Measurements from ENCODE around the gene TIGD3.

TIGD3 gene

GRCh38 chr11:65390099-65390941 is 35.8 kb downstream of the TIGD3 start:
- DNase-seq, result no peak

- DNase-seq, result peak; percentile 45
These were observed 36.4 kb downstream of the TIGD3 start for GRCh38 chr11:65390996-65391395.

GRCh38 chr11:65392186-65392829 is 37.8 kb downstream of the TIGD3 start:
- no peak for DNase-seq

GRCh38 chr11:65392899-65393298 is 38.3 kb downstream of the TIGD3 start:
- DNase-seq, result no peak

- no peak for DNase-seq
These were observed 39.0 kb downstream of the TIGD3 start for GRCh38 chr11:65393513-65394079.

- DNase-seq, result no peak
These were observed 39.6 kb downstream of the TIGD3 start for GRCh38 chr11:65394125-65394536.

GRCh38 chr11:65395961-65396530 is 41.5 kb downstream of the TIGD3 start:
- no peak for DNase-seq

- DNase-seq, result no peak
These were observed 42.5 kb downstream of the TIGD3 start for GRCh38 chr11:65396769-65397745.

- no peak for DNase-seq
These were observed 43.9 kb downstream of the TIGD3 start for GRCh38 chr11:65398362-65398910.

- no peak for DNase-seq
These were observed 44.7 kb downstream of the TIGD3 start for GRCh38 chr11:65399249-65399648.

- no peak for DNase-seq
These were observed 45.3 kb downstream of the TIGD3 start for GRCh38 chr11:65399845-65400244.

- DNase-seq, result no peak
These were observed 45.9 kb downstream of the TIGD3 start for GRCh38 chr11:65400307-65401072.

- no peak for DNase-seq
These were observed 46.7 kb downstream of the TIGD3 start for GRCh38 chr11:65401073-65401802.

GRCh38 chr11:65401803-65402248 is 47.3 kb downstream of the TIGD3 start:
- DNase-seq, result no peak

- no peak for DNase-seq
These were observed 48.2 kb downstream of the TIGD3 start for GRCh38 chr11:65402790-65403189.

- no peak for DNase-seq
These were observed 49.1 kb downstream of the TIGD3 start for GRCh38 chr11:65403607-65404121.

- DNase-seq, result no peak
These were observed 49.7 kb downstream of the TIGD3 start for GRCh38 chr11:65404210-65404609.

- DNase-seq, result no peak
These were observed 50.2 kb downstream of the TIGD3 start for GRCh38 chr11:65404638-65405339.

Data from fibroblast of skin of scalp (primary cell).